Keratinocyte (primary cell): ENCODE data around the gene MAS1L.

Experiments
- CTCF ChIP-seq, 3 experiments: IDR thresholded peaks in 1 of 3; conservative IDR thresholded peaks in 1 of 3; optimal IDR thresholded peaks in 1 of 3; 2 replicates in 2 of 3; 3 replicates in 1 of 3; pipeline versions ENCODE3 to v1.5.1; 2011; ENCODE audit warnings: low read length in 3 of 3, mild to moderate bottlenecking in 3 of 3, moderate library complexity in 2 of 3, control low read depth in 1 of 3, inconsistent platforms in 1 of 3; ENCODE audit not compliant: insufficient read depth in 2 of 3; ENCODE audit errors: extremely low read depth in 1 of 3
- EZH2 ChIP-seq: IDR thresholded peaks from one replicate; pipeline ENCODE4 v1.6.1; 2012; ENCODE audit warnings: inconsistent platforms, mild to moderate bottlenecking, low read length, moderate library complexity

GRCh38 chr6:29504961-29505360, 17.2 kb upstream of the MAS1L start:
- TF ChIP-seq EZH2: no peak
- no peak for TF ChIP-seq CTCF (optimal IDR thresholded peaks at IDR 0.05 in 1 of 3, IDR thresholded peaks at IDR 0.05 in 1 of 3, conservative IDR thresholded peaks at IDR 0.05 in 1 of 3; ENCODE audit: extremely low read depth in 1 of 3, insufficient read depth in 2 of 3, low read length in 3 of 3)
